Measurements from ENCODE around the gene GNPTG. TPM values are rescaled to one million over a fixed set of nuclear protein-coding genes. Genes with fewer than 3 reads are reported as not detected.

Gene GNPTG
- total RNA-seq, 1 experiment from 2014 or later: 29.4 TPM

- Histone ChIP-seq H4K8ac (replicated peaks; ENCODE audit: insufficient read length, low read depth, low read length) (no peak overlapping the region), H3T11ph (ENCODE audit: low read length) (no peak overlapping the region), H2BK20ac (ENCODE audit: low read depth, low read length, poor library complexity, severe bottlenecking) (no peak overlapping the region), H4K5ac (ENCODE audit: insufficient read length, low read depth, low read length) (no peak overlapping the region), H3K56ac (ENCODE audit: insufficient read length, low read depth, low read length) (no peak overlapping the region), H3K79me1 (ENCODE audit: insufficient read depth, low read depth, low read length, poor library complexity, severe bottlenecking) (no peaks in the 10 kb centered on the region), H2BK120ac (ENCODE audit: low read depth, low read length, poor library complexity, severe bottlenecking) (no peak overlapping the region), H2BK12ac (ENCODE audit: insufficient read length, low read depth, low read length) (no peak overlapping the region), H3K9ac (ENCODE audit: extremely low read depth, insufficient read length, low read length) (no peak overlapping the region), H3K14ac (ENCODE audit: insufficient read depth, low read length) (no peak overlapping the region; the same call in 1 of the 2 replicates), H3K27me3 (ENCODE audit: insufficient read depth, low read length) (no peaks in the 10 kb centered on the region), H2AK5ac (ENCODE audit: insufficient read length, low read length) (no peak overlapping the region), H2BK5ac (ENCODE audit: insufficient read length, low read length) (no peak overlapping the region), H4K20me1 (ENCODE audit: control insufficient read depth, insufficient read depth, insufficient read length) (no peaks in the 10 kb centered on the region), H3K4ac (ENCODE audit: low read depth, low read length) (no peak overlapping the region), H3K79me2 (ENCODE audit: insufficient read depth, low read length) (0 out of 2 replicates have a peak, but pooled peaks cover 2% of the 10 kb centered on the region), H3K9me3 (ENCODE audit: control insufficient read depth, low read depth, low read length) (no peaks in the 10 kb centered on the region), H3K4me1 (ENCODE audit: insufficient read depth, low read length) (no peaks in the 10 kb centered on the region), H3K18ac (ENCODE audit: insufficient read length, low read depth, low read length) (no peak overlapping the region), H3K27ac (ENCODE audit: insufficient read length, low read depth, low read length) (no peak overlapping the region), H2AFZ (ENCODE audit: low read length) (no peak overlapping the region), H3K23me2 (ENCODE audit: insufficient read length, low read depth, low read length, poor library complexity, severe bottlenecking) (no peaks in the 10 kb centered on the region), H3K23ac (ENCODE audit: insufficient read length, low read depth, low read length) (no peak overlapping the region), H3K4me2 (ENCODE audit: insufficient read depth, insufficient read length, low read length) (no peak overlapping the region), H4K91ac (ENCODE audit: insufficient read length, low read depth, low read length) (no peak overlapping the region), H2BK15ac (ENCODE audit: low read depth, low read length) (no peak overlapping the region)
- no CpG with 5 or more reads among the region's 22 CpGs for WGBS (ENCODE audit: extremely low coverage, insufficient read length, low lambda C conversion rate)
- Mint-ChIP-seq H3K27me3 (ENCODE audit: low read depth) (no peaks in the 10 kb centered on the region), H3K9me3 (no peaks in the 10 kb centered on the region), H3K36me3 (ENCODE audit: insufficient read depth in 1 of 3, low read depth in 3 of 3) (peaks cover 18 to 47% (median 34%) of the 10 kb centered on the region in 3 experiments; a peak in 6 of 7 replicates), H3K4me1 (no peaks in the 10 kb centered on the region), H3K4me3 (no peak overlapping the region), H3K27ac (no peak overlapping the region; a peak in 1 of 7 replicates)
- TF ChIP-seq CTCF (conservative IDR thresholded peaks at IDR 0.05): no peak
- no peak for DNase-seq
Observed at GRCh38 chr16:1364510-1364909, 12.8 kb downstream of the GNPTG start.
